ENCODE data around the gene CDK1. TPM values are rescaled to one million over a fixed set of nuclear protein-coding genes. Genes with fewer than 3 reads are reported as not detected.

CDK1 gene
- total RNA-seq, 1 experiment from 2014 or later, result 78.9 TPM

DNA sequence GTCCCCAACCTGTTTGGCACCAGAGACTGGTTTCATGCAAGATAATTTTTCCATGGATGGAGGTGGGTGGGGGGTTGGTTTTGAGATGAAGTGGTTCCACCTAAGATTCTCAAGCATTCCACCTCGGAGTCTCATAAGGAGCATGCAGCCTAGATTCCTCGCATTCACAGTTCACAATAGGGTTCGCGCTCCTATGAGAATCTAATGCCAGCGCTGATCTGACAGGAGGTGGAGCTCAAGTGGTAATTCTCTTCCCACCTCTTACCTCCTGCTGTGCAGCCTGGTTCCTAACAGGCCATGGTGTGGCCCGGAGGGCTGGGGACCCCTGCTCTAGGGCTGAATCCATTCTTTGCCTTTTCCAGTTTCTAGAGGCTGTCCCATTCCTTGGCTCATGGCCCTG is 19.1 kb upstream of the CDK1 start:
- Histone ChIP-seq H4K5ac (ENCODE audit: insufficient read length, low read depth, low read length) (no peak overlapping the region), H3K9ac (ENCODE audit: extremely low read depth, insufficient read length, low read length) (no peak overlapping the region), H3K4me1 (ENCODE audit: insufficient read depth, low read length) (no peaks in the 10 kb centered on the region; the same call in 1 of the 2 replicates), H3K27ac (ENCODE audit: insufficient read length, low read depth, low read length) (no peak overlapping the region), H2AK5ac (ENCODE audit: insufficient read length, low read length) (no peak overlapping the region), H4K20me1 (ENCODE audit: control insufficient read depth, insufficient read depth, insufficient read length) (no peaks in the 10 kb centered on the region), H3K4me2 (ENCODE audit: insufficient read depth, insufficient read length, low read length) (no peak overlapping the region), H2BK20ac (ENCODE audit: low read depth, low read length, poor library complexity, severe bottlenecking) (no peak overlapping the region), H3K23ac (ENCODE audit: insufficient read length, low read depth, low read length) (no peak overlapping the region), H3K4ac (ENCODE audit: low read depth, low read length) (no peak overlapping the region), H3K14ac (ENCODE audit: insufficient read depth, low read length) (no peak overlapping the region), H3K18ac (ENCODE audit: insufficient read length, low read depth, low read length) (no peak overlapping the region), H2AFZ (ENCODE audit: low read length) (no peak overlapping the region), H2BK120ac (ENCODE audit: low read depth, low read length, poor library complexity, severe bottlenecking) (no peak overlapping the region), H3K79me2 (ENCODE audit: insufficient read depth, low read length) (no peaks in the 10 kb centered on the region), H3K27me3 (ENCODE audit: insufficient read depth, low read length) (no peaks in the 10 kb centered on the region), H4K91ac (ENCODE audit: insufficient read length, low read depth, low read length) (no peak overlapping the region), H3K56ac (ENCODE audit: insufficient read length, low read depth, low read length) (no peak overlapping the region), H3K23me2 (ENCODE audit: insufficient read length, low read depth, low read length, poor library complexity, severe bottlenecking) (no peaks in the 10 kb centered on the region), H3K9me3 (ENCODE audit: control insufficient read depth, low read depth, low read length) (no peaks in the 10 kb centered on the region), H3T11ph (ENCODE audit: low read length) (no peak overlapping the region), H3K79me1 (ENCODE audit: insufficient read depth, low read depth, low read length, poor library complexity, severe bottlenecking) (no peaks in the 10 kb centered on the region), H4K8ac (replicated peaks; ENCODE audit: insufficient read length, low read depth, low read length) (no peak overlapping the region), H2BK5ac (ENCODE audit: insufficient read length, low read length) (no peak overlapping the region), H2BK12ac (ENCODE audit: insufficient read length, low read depth, low read length) (no peak overlapping the region), H2BK15ac (ENCODE audit: low read depth, low read length) (no peak overlapping the region)
- Mint-ChIP-seq H3K27ac (no peak overlapping the region), H3K27me3 (ENCODE audit: low read depth) (no peaks in the 10 kb centered on the region; the same call in 1 of the 2 replicates), H3K36me3 (ENCODE audit: insufficient read depth in 1 of 3, low read depth in 3 of 3) (no peaks in the 10 kb centered on the region; a peak in 2 of 7 replicates), H3K9me3 (peaks cover 0 to 5% of the 10 kb centered on the region in 2 experiments; a peak in 1 of 5 replicates), H3K4me3 (no peak overlapping the region), H3K4me1 (peaks cover 30 to 43% of the 10 kb centered on the region in 2 experiments)
- no CpG with 5 or more reads among the region's 6 CpGs for WGBS (ENCODE audit: extremely low coverage, insufficient read length, low lambda C conversion rate)
- no peak for DNase-seq
- TF ChIP-seq, protein P1, sequence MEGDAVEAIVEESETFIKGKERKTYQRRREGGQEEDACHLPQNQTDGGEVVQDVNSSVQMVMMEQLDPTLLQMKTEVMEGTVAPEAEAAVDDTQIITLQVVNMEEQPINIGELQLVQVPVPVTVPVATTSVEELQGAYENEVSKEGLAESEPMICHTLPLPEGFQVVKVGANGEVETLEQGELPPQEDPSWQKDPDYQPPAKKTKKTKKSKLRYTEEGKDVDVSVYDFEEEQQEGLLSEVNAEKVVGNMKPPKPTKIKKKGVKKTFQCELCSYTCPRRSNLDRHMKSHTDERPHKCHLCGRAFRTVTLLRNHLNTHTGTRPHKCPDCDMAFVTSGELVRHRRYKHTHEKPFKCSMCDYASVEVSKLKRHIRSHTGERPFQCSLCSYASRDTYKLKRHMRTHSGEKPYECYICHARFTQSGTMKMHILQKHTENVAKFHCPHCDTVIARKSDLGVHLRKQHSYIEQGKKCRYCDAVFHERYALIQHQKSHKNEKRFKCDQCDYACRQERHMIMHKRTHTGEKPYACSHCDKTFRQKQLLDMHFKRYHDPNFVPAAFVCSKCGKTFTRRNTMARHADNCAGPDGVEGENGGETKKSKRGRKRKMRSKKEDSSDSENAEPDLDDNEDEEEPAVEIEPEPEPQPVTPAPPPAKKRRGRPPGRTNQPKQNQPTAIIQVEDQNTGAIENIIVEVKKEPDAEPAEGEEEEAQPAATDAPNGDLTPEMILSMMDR (conservative IDR thresholded peaks at IDR 0.05), result no peak
